ENCODE measurements around the gene SUGP2. TPM values are rescaled to one million over a fixed set of nuclear protein-coding genes. Genes with fewer than 3 reads are reported as not detected.

Gene SUGP2
- 30.4 and 39.9 TPM in 2 replicates for total RNA-seq

DNA sequence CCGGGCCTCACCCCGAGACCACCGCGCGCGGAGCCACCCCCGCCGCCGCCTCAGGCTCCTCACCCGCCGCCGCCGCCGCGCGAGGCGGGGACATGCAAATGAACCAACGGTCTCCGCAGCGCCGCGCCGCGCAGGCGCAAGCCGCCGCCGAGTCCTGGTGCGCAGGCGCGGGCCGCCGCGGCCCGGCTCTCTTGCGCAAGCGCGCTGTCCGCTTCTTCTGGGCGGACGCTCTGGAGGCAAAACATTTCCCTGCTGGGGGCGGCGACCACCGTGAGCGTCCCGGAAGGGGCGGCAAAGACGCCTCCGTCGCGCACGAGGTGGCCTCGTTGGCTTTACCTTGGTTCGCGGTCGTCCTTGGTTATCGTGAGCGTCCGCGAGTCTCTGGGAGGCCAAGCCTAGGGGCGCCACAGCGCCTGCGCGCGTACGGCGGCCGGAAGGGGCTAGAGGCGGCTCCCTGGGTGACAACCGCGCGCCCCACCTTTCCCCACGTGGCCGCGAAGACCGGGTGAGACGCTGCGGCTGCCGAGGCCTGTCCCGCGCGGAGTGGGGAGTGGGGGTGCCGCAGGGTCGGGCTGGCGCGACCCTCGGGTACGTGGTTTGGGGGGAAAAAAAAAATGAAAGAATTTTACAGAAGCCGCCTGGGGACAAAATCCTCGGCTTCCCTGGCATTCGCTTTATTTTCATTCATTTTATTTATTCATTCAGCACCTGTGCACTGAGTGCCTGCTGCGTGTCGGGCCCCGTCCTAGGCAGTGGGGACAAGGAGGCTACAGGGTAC is at the start of gene SUGP2, which contains the start of gene ARMC6:
SUGP2 (minus strand) TSS at position 92 of the 778 bp plus-strand sequence. CDS start 2,446 bp downstream, outside the sequence.
ARMC6 (plus strand) TSS at position 178 of the 778 bp plus-strand sequence. CDS start 607 bp downstream, outside the sequence.

DNA sequence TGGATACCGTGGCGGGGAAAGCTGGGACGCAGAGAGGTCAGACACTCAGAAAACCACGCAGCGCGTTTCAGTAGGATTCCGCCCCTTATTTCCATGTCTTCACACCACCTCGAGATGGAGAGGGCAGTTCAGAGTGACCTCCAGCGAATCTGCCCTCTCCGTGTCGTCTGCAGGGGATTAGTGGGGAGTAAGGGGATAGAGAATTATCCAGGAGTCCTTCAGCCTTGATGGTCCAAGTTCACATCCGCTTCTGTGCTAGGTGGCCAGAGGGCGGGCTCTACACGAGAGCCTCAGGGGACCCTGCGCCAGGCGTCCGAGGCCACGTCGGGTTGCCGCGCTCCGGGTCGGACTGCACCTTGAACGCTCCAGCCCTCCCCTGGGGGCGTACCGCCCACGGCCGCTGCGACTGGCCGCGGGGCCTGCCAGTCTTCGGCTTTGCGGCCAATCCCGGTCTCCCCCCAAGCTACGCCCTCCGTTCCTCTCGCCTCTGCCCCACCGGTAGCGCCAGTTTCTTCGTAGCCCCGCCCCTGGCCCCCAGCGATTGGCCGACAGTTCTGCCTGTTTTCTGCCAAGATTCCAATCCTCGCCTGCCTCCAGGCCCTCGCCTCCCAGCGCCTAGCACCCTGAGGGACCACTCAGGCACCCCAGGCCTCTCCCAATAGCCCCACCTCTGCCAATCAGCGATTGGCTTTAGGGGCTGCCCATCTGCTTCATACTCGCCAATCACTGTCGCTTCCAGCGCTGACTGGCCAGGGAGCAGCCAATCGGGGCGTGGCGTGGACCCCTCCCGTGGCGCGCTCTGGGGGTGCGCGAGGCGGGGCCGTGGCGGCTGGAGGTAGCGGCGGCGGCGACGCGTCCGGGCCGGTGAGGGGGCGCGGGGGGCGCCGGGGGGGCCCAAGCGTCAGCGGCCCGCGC is 30.1 kb upstream of the SUGP2 start, which contains the start of gene SLC25A42:
SLC25A42 (plus strand) TSS at position 812 of the 915 bp plus-strand sequence. CDS start 32,131 bp downstream, outside the sequence.

Other genes starting within 250 kb of the SUGP2 start
- not detected in 2 replicates for gene COMP, start 242.2 kb downstream of the SUGP2 start, total RNA-seq
- gene UPF1, start 201.6 kb downstream of the SUGP2 start, total RNA-seq: 67.4 and 74.1 TPM in 2 replicates
- gene CERS1, start 137.4 kb downstream of the SUGP2 start, total RNA-seq: 2.3 and 3.9 TPM in 2 replicates
- 219 and 252 TPM in 2 replicates for gene COPE, start 114.1 kb downstream of the SUGP2 start, total RNA-seq
- gene DDX49, start 113.8 kb downstream of the SUGP2 start, total RNA-seq: 52.6 and 56.6 TPM in 2 replicates
- gene HOMER3, start 92.3 kb downstream of the SUGP2 start, total RNA-seq: 163 and 165 TPM in 2 replicates
- 46.2 and 48.7 TPM in 2 replicates for gene ARMC6, start 86 bp upstream of the SUGP2 start, total RNA-seq
- gene SLC25A42, start 30.5 kb upstream of the SUGP2 start, total RNA-seq: 4.3 and 4.6 TPM in 2 replicates
- 14.2 and 21.9 TPM in 2 replicates for gene TMEM161A, start 105.0 kb upstream of the SUGP2 start, total RNA-seq
- 0.33 TPM in 1 of 2 replicates, not detected in the other for gene MEF2B, start 136.7 kb upstream of the SUGP2 start, total RNA-seq
- 16.6 and 16.7 TPM in 2 replicates for gene BORCS8, start 158.6 kb upstream of the SUGP2 start, total RNA-seq
- gene RFXANK, start 158.7 kb upstream of the SUGP2 start, total RNA-seq: 80.8 and 99.9 TPM in 2 replicates
- gene NR2C2AP, start 169.9 kb upstream of the SUGP2 start, total RNA-seq: 11.4 and 11.5 TPM in 2 replicates
- gene NCAN, start 178.4 kb upstream of the SUGP2 start, total RNA-seq: not detected in 2 replicates
- gene TM6SF2, start 239.8 kb upstream of the SUGP2 start, total RNA-seq: not detected in 2 replicates

Data from vein endothelial cell (primary cell).